CD14-positive monocyte (primary cell): ENCODE results near the gene ARHGAP44. TPM values are rescaled to one million over a fixed set of nuclear protein-coding genes. Genes with fewer than 3 reads are reported as not detected.

Experiments
- DNase-seq, 3 donors: peaks; one replicate each; pipeline ENCODE4 v3.0.0-alpha.2; 2011 to 2022
- H2AFZ ChIP-seq: 2 replicates; pipeline ENCODE4 v1.6.0; 2012; ENCODE audit warnings: mild to moderate bottlenecking, low read depth, low read length, inconsistent platforms; ENCODE audit not compliant: insufficient read depth, poor library complexity, severe bottlenecking
- H3K27ac ChIP-seq, 2 donors: 1 replicate in 1 of 2; 2 replicates in 1 of 2; pipeline ENCODE4 v1.5.1; 2012 to 2013; ENCODE audit warnings: low read length in 2 of 2, control low read depth in 1 of 2, inconsistent platforms in 1 of 2, low read depth in 1 of 2, mild to moderate bottlenecking in 1 of 2
- H3K27me3 ChIP-seq, 2 donors: one replicate each; pipeline versions ENCODE4 v1.6.0 to v1.6.1; 2011 to 2013; ENCODE audit warnings: low read length in 2 of 2; ENCODE audit not compliant: control insufficient read depth in 2 of 2, insufficient read depth in 2 of 2
- H3K36me3 ChIP-seq, 2 donors: replicated peaks in 1 of 2; 1 replicate in 1 of 2; 2 replicates in 1 of 2; pipeline versions ENCODE4 v1.5.1 to v1.6.1; 2012 to 2013; ENCODE audit warnings: low read length in 2 of 2, control low read depth in 1 of 2, inconsistent platforms in 1 of 2, mild to moderate bottlenecking in 1 of 2; ENCODE audit not compliant: insufficient read depth in 2 of 2, control insufficient read depth in 1 of 2
- H3K4me1 ChIP-seq, 2 donors: 1 replicate in 1 of 2; 2 replicates in 1 of 2; pipeline versions ENCODE4 v1.5.1 to v1.6.1; 2012 to 2013; ENCODE audit warnings: low read length in 2 of 2, control low read depth in 1 of 2, inconsistent platforms in 1 of 2, mild to moderate bottlenecking in 1 of 2, moderate library complexity in 1 of 2; ENCODE audit not compliant: insufficient read depth in 2 of 2, control insufficient read depth in 1 of 2
- H3K4me2 ChIP-seq: replicated peaks from 2 replicates; pipeline ENCODE3; 2012; ENCODE audit warnings: low read length, moderate library complexity, mild to moderate bottlenecking; ENCODE audit not compliant: poor library complexity, severe bottlenecking; ENCODE audit errors: extremely low read depth
- H3K4me3 ChIP-seq, 3 experiments: fragments of 200-600 bp in 1 of 3; sonication (generic) in 1 of 3; replicated peaks in 1 of 3; 1 replicate in 2 of 3; 2 replicates in 1 of 3; pipeline ENCODE4 v1.5.1; 2011 to 2013; ENCODE audit warnings: low read length in 3 of 3, mild to moderate bottlenecking in 3 of 3, control low read depth in 2 of 3, low read depth in 2 of 3, inconsistent platforms in 1 of 3, moderate library complexity in 1 of 3
- H3K79me2 ChIP-seq: 2 replicates; pipeline ENCODE4 v1.6.0; 2012; ENCODE audit warnings: mild to moderate bottlenecking, control low read depth, inconsistent platforms, low read length, moderate library complexity; ENCODE audit not compliant: insufficient read depth
- H3K9ac ChIP-seq: 2 replicates; pipeline ENCODE4 v1.6.0; 2017; ENCODE audit warnings: low read length, mild to moderate bottlenecking; ENCODE audit not compliant: insufficient read depth, poor library complexity, severe bottlenecking
- H3K9me3 ChIP-seq, 2 donors: replicated peaks in 1 of 2; 1 replicate in 1 of 2; 2 replicates in 1 of 2; pipeline versions ENCODE4 v1.5.1 to v1.6.1; 2012 to 2013; ENCODE audit warnings: low read length in 2 of 2, control low read depth in 1 of 2; ENCODE audit not compliant: control insufficient read depth in 1 of 2, insufficient read depth in 1 of 2
- H4K20me1 ChIP-seq: 2 replicates; pipeline ENCODE4 v1.6.0; 2012; ENCODE audit warnings: mild to moderate bottlenecking, low read length, control low read depth, moderate library complexity; ENCODE audit not compliant: insufficient read depth
- H3K27ac Mint-ChIP-seq, 7 donors: one replicate each; pipeline ENCODE4 v1.8.0; 2020; ENCODE audit warnings: mild to moderate bottlenecking in 7 of 7, mixed read lengths in 7 of 7, moderate library complexity in 6 of 7, inconsistent platforms in 2 of 7
- H3K27me3 Mint-ChIP-seq, 3 donors: one replicate each; pipeline ENCODE4 v1.8.0; 2021 to 2022; ENCODE audit warnings: low read depth in 3 of 3, mild to moderate bottlenecking in 3 of 3, mixed read lengths in 3 of 3, moderate library complexity in 3 of 3, inconsistent platforms in 1 of 3
- H3K36me3 Mint-ChIP-seq, 2 donors: one replicate each; pipeline ENCODE4 v1.8.0; 2020; ENCODE audit warnings: mixed read lengths in 2 of 2, inconsistent platforms in 1 of 2, mild to moderate bottlenecking in 1 of 2
- H3K4me1 Mint-ChIP-seq: one replicate; pipeline ENCODE4 v1.8.0; 2020; ENCODE audit warnings: mild to moderate bottlenecking, mixed read lengths
- H3K4me3 Mint-ChIP-seq, 2 donors: one replicate each; pipeline ENCODE4 v1.8.0; 2020; ENCODE audit warnings: mild to moderate bottlenecking in 2 of 2, mixed read lengths in 2 of 2, moderate library complexity in 1 of 2
- H3K9me3 Mint-ChIP-seq, 7 donors: one replicate each; pipeline ENCODE4 v1.8.0; 2020 to 2022; ENCODE audit warnings: mixed read lengths in 7 of 7, mild to moderate bottlenecking in 6 of 7, moderate library complexity in 6 of 7, inconsistent platforms in 2 of 7
- WGBS: methylation state at CpG from one replicate; pipeline ENCODE4 v1.1.5; 2013; ENCODE audit warnings: missing lambda C conversion rate; ENCODE audit not compliant: insufficient coverage; 5-methylcytosine and 5-hydroxymethylcytosine counted together
- intact Hi-C, 2 donors: fragments of 100-400 bp; cut with micrococcal nuclease; formaldehyde crosslinking; loops; one replicate each; pipeline versions ENCODE4 v1.15.0 to v1.15.1; 2023
- polyA plus RNA-seq, 3 donors: library from polyadenylated mRNA; depleted of rRNA in 1 of 3; unstranded in 2 of 3; stranded (reverse) in 1 of 3; fragments of 300-500 nt in 2 of 3; fragments of >200 nt in 1 of 3; fragmentation: Illumina TruSeq in 2 of 3; gene quantifications; 1 replicate in 2 of 3; 2 replicates in 1 of 3; pipeline ENCODE4 v1.2.3, GENCODE V29; 2012 to 2021
- TF ChIP-seq, protein P1 (sequence below): fragments of 200-600 bp; IDR thresholded peaks from one replicate; pipeline ENCODE4 v1.8.0; 2022; ENCODE audit warnings: antibody characterized with exemption, mild to moderate bottlenecking

The ARHGAP44 gene
- polyA plus RNA-seq, 3 donors: not detected

DNA sequence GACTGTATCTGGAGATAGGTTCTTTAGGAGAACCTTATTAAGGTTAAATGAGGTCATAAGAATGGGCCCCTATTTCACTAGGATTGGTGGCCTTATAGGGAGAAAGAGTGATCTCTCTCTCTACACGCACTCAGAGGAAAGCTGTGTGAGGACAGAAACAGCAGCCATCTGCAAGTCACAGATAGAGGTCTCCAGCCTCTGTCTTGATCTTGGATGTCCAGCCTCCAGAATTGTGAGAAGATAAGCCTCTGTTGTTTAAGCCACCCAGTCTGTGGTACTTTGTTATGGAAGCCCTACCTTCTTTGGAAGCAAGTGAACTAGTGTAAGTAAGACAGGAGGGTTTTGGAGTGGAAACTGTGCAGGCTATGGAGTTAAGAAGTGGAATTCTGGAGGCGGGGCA is 135.3 kb downstream of the ARHGAP44 start:
- H3K9ac ChIP-seq: no peak overlapping the region
- H2AFZ ChIP-seq: no peak overlapping the region
- H3K79me2 ChIP-seq: no peaks in the 10 kb centered on the region
- DNase-seq: no peak
- intact Hi-C loops: no loop called here
- no peaks in the 10 kb centered on the region for H3K4me1 ChIP-seq
- peaks cover 3 to 4% of the 10 kb centered on the region in 2 donors for H3K9me3 ChIP-seq
- H3K36me3 ChIP-seq: no peaks in the 10 kb centered on the region
- H3K27ac ChIP-seq: no peak overlapping the region
- no peaks in the 10 kb centered on the region for H3K36me3 Mint-ChIP-seq
- no peak overlapping the region for H3K4me3 Mint-ChIP-seq
- H3K4me3 ChIP-seq: no peak overlapping the region
- TF ChIP-seq, protein P1, sequence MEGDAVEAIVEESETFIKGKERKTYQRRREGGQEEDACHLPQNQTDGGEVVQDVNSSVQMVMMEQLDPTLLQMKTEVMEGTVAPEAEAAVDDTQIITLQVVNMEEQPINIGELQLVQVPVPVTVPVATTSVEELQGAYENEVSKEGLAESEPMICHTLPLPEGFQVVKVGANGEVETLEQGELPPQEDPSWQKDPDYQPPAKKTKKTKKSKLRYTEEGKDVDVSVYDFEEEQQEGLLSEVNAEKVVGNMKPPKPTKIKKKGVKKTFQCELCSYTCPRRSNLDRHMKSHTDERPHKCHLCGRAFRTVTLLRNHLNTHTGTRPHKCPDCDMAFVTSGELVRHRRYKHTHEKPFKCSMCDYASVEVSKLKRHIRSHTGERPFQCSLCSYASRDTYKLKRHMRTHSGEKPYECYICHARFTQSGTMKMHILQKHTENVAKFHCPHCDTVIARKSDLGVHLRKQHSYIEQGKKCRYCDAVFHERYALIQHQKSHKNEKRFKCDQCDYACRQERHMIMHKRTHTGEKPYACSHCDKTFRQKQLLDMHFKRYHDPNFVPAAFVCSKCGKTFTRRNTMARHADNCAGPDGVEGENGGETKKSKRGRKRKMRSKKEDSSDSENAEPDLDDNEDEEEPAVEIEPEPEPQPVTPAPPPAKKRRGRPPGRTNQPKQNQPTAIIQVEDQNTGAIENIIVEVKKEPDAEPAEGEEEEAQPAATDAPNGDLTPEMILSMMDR: no peak
- H3K27me3 ChIP-seq: no peaks in the 10 kb centered on the region
- peaks cover 3 to 12% (median 6%) of the 10 kb centered on the region in 7 donors for H3K9me3 Mint-ChIP-seq
- H3K4me2 ChIP-seq: no peak overlapping the region
- no peaks in the 10 kb centered on the region for H4K20me1 ChIP-seq
- H3K27me3 Mint-ChIP-seq: peaks cover 0 to 2% (median 0%) of the 10 kb centered on the region in 3 donors
- no peak overlapping the region for H3K27ac Mint-ChIP-seq
- WGBS: 100% methylated on average over 1 of the region's 2 CpGs
- no peaks in the 10 kb centered on the region for H3K4me1 Mint-ChIP-seq

DNA sequence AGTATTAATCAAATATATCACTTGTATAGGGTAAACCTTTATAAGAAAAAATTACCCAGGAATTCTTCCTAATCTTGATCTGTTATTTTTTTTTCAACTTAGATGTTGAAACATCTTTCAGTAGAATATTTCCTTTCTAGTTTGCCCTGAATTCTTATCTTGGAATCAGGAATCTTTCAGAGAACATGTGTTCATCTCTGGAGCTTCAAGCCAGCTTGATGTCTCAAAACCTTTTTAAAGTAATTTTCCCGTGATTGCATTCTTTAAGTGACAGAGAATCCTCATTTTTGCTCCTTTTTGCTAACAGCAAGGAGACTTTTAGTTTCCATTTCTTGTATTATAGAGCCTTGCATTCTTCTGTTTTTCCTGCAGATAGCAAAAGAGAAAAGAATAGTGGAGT is 137.7 kb downstream of the ARHGAP44 start:
- no peak overlapping the region for H3K9ac ChIP-seq
- H3K27ac ChIP-seq: no peak overlapping the region
- no peaks in the 10 kb centered on the region for H4K20me1 ChIP-seq
- no peaks in the 10 kb centered on the region for H3K36me3 Mint-ChIP-seq
- H2AFZ ChIP-seq: no peak overlapping the region
- no peaks in the 10 kb centered on the region for H3K4me1 Mint-ChIP-seq
- no peaks in the 10 kb centered on the region for H3K27me3 ChIP-seq
- no peak overlapping the region for H3K4me3 Mint-ChIP-seq
- whole genome bisulfite sequencing: 100% methylated on average over 1 of the region's 1 CpG
- TF ChIP-seq, protein P1: no peak
- H3K9me3 ChIP-seq: peaks cover 0 to 4% of the 10 kb centered on the region in 2 donors
- peaks cover 0 to 8% (median 5%) of the 10 kb centered on the region in 7 donors for H3K9me3 Mint-ChIP-seq
- H3K27me3 Mint-ChIP-seq: peaks cover 0 to 2% (median 0%) of the 10 kb centered on the region in 3 donors
- no peak overlapping the region for H3K27ac Mint-ChIP-seq
- intact Hi-C loops: no loop called here
- no peaks in the 10 kb centered on the region for H3K4me1 ChIP-seq
- no peak overlapping the region for H3K4me3 ChIP-seq
- DNase-seq: no peak
- no peaks in the 10 kb centered on the region for H3K36me3 ChIP-seq
- H3K79me2 ChIP-seq: no peaks in the 10 kb centered on the region
- no peak overlapping the region for H3K4me2 ChIP-seq
